ENCODE results near the gene SSH2.

The SSH2 gene

GRCh38 chr17:29825604-29826003 lies 104.4 kb downstream of the SSH2 start:
- Histone ChIP-seq H3K27me3 (ENCODE audit: insufficient read depth, low read depth, severe bottlenecking) (no peaks in the 10 kb centered on the region), H3K27ac (no peak overlapping the region), H3K36me3 (no peaks in the 10 kb centered on the region), H3K9me3 (ENCODE audit: severe bottlenecking) (no peaks in the 10 kb centered on the region), H3K4me3 (ENCODE audit: low read depth, low read length) (no peak overlapping the region)
- no peak for TF ChIP-seq CTCF (IDR thresholded peaks at IDR 0.05; ENCODE audit: low read depth, low read length)
- no peak for DNase-seq

DNA sequence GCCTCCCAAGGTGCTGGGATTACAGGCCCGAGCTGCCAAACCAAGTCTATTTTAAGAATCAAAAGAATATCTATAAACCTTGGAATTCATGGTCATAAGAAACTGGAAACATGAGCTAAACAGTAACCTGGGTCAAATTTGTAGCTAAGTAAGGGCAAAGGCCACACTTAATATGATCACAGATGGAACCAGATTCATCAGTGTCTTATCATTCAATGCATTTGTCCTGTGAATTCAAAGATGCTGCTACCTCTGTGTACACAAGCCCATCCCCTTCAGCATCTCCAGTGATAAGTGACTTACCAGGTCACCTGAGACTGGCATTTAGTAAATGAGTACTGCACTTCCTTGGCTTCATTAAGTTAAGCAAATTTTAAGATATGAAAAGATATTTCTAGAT lies 108.1 kb downstream of the SSH2 start:
- Histone ChIP-seq H3K27me3 (ENCODE audit: insufficient read depth, low read depth, severe bottlenecking) (no peaks in the 10 kb centered on the region), H3K27ac (no peak overlapping the region), H3K4me3 (ENCODE audit: low read depth, low read length) (no peak overlapping the region), H3K36me3 (no peaks in the 10 kb centered on the region), H3K9me3 (ENCODE audit: severe bottlenecking) (no peaks in the 10 kb centered on the region)
- DNase-seq: no peak
- no peak for TF ChIP-seq CTCF (IDR thresholded peaks at IDR 0.05; ENCODE audit: low read depth, low read length)

DNA sequence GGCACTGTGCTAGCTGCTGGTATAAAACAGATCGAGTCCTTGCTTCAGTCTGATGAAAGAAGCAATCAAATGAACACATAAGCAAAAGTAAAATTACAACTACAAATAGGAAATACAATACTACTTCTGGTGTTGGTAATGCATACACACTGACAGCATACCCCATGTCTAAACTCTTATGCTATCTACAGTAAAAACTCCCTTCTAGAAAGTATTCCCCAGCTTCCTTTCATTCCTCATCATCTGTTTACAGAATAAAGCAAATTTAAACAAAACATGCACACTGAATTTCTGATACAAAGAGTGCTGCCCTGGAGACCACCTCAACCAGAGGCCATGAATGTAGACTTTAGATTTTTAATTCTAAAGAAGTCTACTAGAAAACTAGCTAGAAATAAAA lies 109.6 kb downstream of the SSH2 start:
- H3K4me3 ChIP-seq (ENCODE audit: low read depth, low read length): no peak overlapping the region
- no peaks in the 10 kb centered on the region for H3K9me3 ChIP-seq (ENCODE audit: severe bottlenecking)
- no peak overlapping the region for H3K27ac ChIP-seq
- TF ChIP-seq CTCF (IDR thresholded peaks at IDR 0.05; ENCODE audit: low read depth, low read length): no peak
- no peaks in the 10 kb centered on the region for H3K27me3 ChIP-seq (ENCODE audit: insufficient read depth, low read depth, severe bottlenecking)
- H3K36me3 ChIP-seq: no peaks in the 10 kb centered on the region
- DNase-seq: no peak

- no peak overlapping the region for H3K4me3 ChIP-seq (ENCODE audit: low read depth, low read length)
- peak; percentile 67 for TF ChIP-seq CTCF (IDR thresholded peaks at IDR 0.05; ENCODE audit: low read depth, low read length)
- no peak overlapping the region for H3K27ac ChIP-seq
- no peaks in the 10 kb centered on the region for H3K27me3 ChIP-seq (ENCODE audit: insufficient read depth, low read depth, severe bottlenecking)
- no peaks in the 10 kb centered on the region for H3K9me3 ChIP-seq (ENCODE audit: severe bottlenecking)
- DNase-seq: peak; percentile 61
- no peaks in the 10 kb centered on the region for H3K36me3 ChIP-seq
These were observed 122.3 kb downstream of the SSH2 start for GRCh38 chr17:29807520-29808361.

DNA sequence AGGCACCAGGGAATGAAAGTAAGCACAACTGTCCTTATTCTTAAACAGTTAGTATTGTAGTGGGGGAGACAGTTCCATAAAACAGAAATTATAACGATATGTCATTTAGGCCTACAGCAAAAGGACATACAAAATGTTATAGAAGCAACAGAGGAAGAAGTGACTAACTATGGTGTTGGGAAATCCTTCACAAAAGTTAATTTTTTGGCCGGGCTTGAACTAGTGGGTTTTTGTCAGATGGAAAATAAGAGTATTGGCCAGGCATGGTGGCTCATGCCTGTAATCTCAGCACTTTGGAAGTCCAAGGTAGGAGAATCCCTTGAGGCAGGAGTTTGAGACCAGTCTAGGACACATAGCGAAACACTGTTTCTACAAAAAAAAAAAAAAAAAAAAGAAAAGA lies 127.8 kb downstream of the SSH2 start:
- DNase-seq: no peak
- H3K4me3 ChIP-seq (ENCODE audit: low read depth, low read length): no peak overlapping the region
- TF ChIP-seq CTCF (IDR thresholded peaks at IDR 0.05; ENCODE audit: low read depth, low read length): no peak

GRCh38 chr17:29800457-29800856 lies 129.6 kb downstream of the SSH2 start:
- no peak for TF ChIP-seq CTCF (IDR thresholded peaks at IDR 0.05; ENCODE audit: low read depth, low read length)
- no peaks in the 10 kb centered on the region for H3K27me3 ChIP-seq (ENCODE audit: insufficient read depth, low read depth, severe bottlenecking)

More for the DNA sequence above, 127.8 kb downstream of the SSH2 start:
- no peaks in the 10 kb centered on the region for H3K9me3 ChIP-seq (ENCODE audit: severe bottlenecking)
- no peak overlapping the region for H3K27ac ChIP-seq
- no peaks in the 10 kb centered on the region for H3K27me3 ChIP-seq (ENCODE audit: insufficient read depth, low read depth, severe bottlenecking)
- no peaks in the 10 kb centered on the region for H3K36me3 ChIP-seq

More at GRCh38 chr17:29800457-29800856, 129.6 kb downstream of the SSH2 start:
- no peaks in the 10 kb centered on the region for H3K36me3 ChIP-seq
- H3K4me3 ChIP-seq (ENCODE audit: low read depth, low read length): no peak overlapping the region
- DNase-seq: no peak
- H3K9me3 ChIP-seq (ENCODE audit: severe bottlenecking): no peaks in the 10 kb centered on the region
- no peak overlapping the region for H3K27ac ChIP-seq

Data from WERI-Rb-1 (cell line).